ENCODE results near the gene ADGRL2.

GRCh38 chr1:81907575-81907974 is 106.8 kb downstream of the ADGRL2 start:
- no peak for TF ChIP-seq ZNF274 (IDR thresholded peaks at IDR 0.05; ENCODE audit: low read depth, low read length)
- TF ChIP-seq YY1 (IDR thresholded peaks at IDR 0.05; ENCODE audit: insufficient read depth, insufficient read length), result no peak
- TF ChIP-seq SUZ12 (IDR thresholded peaks at IDR 0.05; ENCODE audit: extremely low read depth, insufficient read depth, insufficient read length), result no peak

All from NT2/D1 (cell line).